GM19023 (cell line): ENCODE data around the gene CDH6.

ENCODE experiments used
- ATAC-seq: cut with Tn5 transposase; IDR thresholded peaks from one replicate; pipeline ENCODE4 v1.9.1; 2021; ENCODE audit warnings: mild to moderate bottlenecking, moderate library complexity; ENCODE audit not compliant: unreplicated experiment

The CDH6 gene

DNA sequence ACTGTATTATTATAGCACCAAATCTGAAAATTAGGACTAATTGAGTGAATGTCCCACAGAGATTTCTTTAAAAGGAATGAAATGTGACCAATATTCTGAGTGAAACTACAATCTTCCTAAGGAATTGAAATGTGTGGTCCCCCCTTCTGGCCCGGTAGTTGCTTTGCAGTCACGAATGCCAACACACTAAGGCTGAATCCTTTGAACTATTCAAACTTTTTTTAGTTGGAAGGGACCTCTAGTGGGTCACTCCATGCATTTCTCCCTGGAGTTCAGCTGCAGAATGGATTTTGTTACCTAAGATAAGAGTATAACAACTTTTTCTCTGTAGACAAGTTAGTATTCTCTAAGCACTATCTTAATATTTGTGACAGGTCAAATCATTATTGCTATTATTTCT is 2.8 kb downstream of the CDH6 start:
- ATAC-seq = no peak

DNA sequence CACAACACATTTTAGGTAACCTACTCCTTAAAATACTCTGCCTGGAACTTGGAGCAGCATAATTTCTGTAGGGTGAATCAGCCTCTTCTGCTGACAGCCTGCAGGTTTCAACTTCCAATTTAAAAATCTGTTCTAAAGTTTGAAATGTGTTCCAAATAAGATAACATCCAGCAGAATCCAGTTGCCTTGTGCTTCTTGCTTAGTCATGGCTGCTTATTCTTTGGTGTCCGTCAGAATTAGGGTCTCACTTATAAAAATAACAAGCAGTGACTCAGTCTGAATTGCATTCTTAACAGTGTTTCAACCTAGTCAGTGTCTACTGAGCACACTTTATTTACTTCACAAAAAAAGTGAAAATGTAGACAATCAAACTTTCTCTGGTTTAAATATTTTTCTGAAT is 3.7 kb downstream of the CDH6 start:
- ATAC-seq = no peak

DNA sequence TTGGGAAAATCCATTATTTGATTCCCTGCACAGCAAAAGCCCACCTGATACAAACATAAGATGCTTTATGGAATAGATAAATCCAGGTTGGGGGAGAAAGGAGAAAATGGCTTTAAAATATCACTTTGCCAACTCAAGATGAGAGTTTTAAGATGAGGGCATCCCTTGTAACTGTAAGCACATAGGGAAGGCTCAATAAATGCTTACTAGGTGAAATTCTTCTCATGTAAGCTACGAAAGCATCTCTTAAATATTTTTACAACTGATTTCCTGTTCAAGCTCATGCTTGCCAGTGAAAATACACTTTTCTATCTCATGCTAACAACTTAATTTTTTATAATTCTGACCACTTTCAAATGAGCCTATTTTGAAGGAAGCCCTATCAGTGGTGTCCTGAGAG is 11.5 kb downstream of the CDH6 start:
- no peak for ATAC-seq

DNA sequence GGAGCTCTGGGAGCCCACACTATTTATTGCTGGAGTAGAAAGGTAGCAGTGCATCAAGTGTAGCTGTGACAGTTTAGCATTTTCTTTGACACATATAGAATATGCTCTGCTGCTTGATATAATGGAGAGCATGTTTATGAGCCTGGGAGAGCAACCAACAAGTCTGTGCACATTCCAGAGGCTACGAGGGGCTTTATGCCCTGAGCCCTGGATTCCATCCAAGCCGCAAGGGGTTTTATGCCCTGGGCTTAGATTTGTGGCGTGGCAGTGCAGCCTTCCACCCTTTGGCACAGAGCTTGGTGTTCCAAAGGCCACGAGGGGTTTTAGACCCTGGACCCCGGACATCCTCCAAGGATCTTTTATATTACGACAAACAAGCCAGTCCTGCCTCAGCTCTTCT is 14.6 kb downstream of the CDH6 start:
- ATAC-seq = no peak

DNA sequence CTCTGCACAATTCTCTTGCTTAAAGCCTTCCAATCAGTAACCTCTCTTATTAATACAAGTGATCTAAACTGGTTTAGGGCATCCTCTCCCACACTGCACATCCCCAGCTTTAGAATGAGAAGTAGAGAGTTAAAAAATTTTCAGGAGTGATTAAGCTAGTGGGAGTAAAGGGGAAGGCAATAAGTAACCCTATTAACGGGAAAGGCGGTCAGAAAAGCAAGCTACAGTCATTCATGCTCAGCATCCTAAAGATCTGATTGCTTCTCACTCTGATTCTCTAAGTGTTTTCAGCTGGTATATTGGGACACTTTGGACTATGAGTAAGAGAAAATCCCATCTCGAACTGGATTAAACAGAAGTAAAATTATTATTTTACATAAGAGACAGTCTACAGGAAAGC is 15.8 kb downstream of the CDH6 start:
- no peak for ATAC-seq

DNA sequence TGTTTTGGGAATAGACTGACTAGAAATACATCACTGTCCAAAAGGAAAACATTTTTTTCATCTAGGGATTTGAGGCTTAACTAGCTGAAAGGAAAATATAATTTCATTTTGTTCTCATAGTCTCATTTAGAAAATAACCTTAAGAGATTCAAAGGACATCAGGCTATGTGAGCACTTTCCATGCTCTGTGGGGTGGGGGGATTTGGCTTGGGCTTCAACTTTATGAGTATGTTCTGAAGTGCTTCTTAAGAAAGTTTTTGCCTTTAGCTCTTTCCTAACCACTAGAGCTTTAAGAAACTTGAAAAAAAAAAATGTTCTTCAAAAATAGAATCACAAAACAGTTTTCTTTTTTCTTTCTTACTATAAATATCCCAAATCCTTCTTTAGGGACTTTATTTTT is 17.6 kb downstream of the CDH6 start:
- ATAC-seq = no peak

DNA sequence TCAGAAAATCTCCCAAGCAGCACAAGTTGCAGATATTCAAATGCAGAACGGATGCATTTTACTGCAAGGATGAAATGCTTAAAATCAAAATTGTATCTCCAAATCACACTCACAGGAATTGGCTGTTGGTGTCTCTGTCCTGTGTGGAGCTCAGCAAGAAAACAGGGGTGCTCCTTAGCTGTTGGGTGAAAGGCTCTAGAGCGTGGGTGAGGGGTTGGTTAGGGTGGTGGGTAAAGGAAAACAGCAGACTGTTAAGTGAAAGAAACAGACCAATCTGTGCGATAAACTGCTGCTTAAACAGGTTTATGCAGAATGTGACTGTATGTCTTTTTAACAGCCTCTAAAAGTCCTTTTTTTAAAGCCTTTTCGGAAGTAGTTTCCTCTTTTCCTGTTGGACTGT is 19.8 kb downstream of the CDH6 start:
- no peak for ATAC-seq

DNA sequence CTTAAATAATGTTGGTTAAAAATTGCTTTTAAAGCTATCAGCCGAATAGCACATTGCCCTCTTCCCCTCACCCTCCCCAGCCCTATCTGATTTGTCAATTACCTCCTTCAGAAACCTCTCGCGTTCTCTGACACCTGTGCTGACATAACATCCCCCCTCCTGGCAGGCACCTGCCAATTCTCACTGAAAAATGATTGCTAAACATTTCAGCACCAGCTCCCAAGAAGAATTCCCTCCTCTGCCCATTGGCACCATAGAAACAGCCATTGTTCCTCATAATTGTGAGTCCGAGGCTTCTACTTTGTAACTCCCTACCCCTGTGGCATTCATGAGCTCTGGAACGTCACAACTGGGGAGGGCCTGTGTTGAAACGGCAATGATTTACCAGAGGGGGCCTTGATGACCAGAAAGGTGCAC is 20.2 kb downstream of the CDH6 start:
- ATAC-seq = no peak

DNA sequence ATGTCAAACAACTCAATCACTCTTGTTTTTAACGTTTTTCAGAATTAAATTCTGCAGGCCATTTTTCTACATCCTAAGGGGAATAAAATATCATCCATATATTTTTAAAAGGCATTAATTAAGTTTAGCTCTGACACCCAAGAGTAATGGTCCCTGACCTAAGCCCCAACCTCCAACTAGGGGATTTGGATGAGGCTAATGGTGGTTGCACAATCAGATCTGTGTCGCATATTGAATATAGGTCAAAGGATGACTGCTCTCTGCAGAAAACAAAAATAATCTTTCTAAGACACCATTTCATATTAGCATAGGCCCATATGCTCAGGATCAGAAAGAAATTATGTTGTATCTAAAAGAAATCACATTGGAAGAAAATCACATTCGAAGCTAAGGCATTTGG is 20.7 kb downstream of the CDH6 start:
- no peak for ATAC-seq

DNA sequence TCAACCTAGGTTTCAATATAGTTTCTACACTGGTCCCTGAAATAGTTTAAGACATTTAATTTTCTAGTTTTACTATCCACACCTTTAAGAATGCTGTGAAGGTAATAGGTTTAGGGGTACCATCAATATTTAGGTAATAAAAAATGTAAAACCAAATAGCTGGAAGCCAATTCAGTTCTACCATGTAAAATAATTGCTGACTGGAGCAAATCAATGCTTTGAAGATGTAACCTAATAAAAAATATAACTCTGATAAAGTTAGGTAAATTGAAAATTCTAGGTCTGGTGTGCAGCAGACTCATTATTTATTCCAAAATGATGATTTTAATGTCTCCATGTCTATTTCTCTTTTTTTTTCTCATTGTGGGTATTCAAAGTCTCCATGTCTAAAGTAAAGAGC is 21.8 kb downstream of the CDH6 start:
- no peak for ATAC-seq

DNA sequence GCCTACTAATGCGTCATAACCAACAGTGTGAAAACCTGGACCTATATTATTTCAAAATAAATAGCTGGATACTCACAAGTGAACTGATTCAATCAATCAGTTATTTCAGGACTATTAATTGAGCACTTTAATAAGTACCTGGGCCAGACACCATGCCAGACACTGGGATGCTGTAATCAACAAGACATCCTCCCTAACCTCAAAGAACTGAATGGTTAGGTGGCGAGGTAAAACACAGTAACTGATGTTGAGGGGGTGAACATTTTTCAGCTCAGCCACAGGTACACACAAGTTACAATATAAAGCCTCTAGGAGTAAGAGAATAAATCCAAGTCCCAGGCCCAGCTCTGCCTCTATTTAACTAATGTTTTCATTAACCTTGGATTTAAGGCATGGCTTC is 24.0 kb downstream of the CDH6 start:
- ATAC-seq = no peak

DNA sequence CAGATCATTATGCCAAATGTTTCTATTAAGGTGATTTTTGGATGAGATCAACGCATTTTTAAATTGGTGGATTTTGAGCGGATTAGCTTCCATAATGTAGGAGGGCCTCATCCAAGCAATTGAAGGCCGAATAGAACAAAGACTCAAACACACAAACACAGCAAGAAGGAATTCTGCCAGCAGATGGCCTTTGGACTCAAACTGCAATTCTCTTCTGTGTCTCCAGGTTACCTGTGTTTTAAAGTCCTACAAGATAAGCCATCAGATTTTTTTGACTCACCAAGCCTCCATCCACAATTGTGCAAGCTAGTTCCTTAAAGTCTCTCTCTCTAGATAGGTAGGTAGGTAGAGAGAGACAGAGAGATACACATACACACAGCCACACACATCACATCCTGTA is 25.5 kb downstream of the CDH6 start:
- ATAC-seq = no peak

DNA sequence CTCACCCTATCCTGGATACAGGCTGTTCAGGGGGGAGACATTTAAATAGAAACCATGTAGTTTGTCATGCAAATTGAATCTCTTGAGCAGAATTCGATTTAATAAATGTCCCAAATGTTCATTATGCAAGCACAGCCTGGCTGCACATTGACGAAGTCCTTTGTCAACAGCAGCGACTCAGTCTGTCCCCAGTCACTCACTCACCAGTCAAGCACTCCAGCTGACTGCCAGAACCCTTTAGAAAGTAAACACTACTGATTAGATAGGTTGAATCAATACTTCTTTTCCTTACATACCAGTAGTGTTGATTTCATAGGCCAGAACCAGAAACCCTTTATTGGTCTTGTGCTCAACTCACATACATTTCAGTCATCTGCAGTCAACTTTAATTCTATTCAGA is 27.5 kb downstream of the CDH6 start:
- no peak for ATAC-seq

DNA sequence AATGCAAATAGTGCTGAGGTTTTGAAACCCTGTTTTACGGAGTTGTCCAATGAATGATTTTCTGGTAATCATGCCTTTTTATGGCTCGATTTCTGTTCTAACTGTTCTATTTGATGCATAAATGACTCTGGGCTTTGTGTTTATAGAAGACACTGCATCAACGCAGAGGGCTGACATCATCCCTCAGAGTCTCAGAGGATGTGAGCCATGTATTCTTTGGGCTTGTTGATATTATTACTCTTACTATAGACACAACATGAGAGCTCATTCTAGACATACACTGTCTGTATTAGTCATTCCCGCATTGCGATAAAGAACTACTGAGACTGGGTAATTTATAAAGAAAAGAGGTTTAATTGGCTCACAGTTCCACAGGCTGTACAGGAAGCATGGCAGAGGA is 31.6 kb downstream of the CDH6 start:
- ATAC-seq = no peak

DNA sequence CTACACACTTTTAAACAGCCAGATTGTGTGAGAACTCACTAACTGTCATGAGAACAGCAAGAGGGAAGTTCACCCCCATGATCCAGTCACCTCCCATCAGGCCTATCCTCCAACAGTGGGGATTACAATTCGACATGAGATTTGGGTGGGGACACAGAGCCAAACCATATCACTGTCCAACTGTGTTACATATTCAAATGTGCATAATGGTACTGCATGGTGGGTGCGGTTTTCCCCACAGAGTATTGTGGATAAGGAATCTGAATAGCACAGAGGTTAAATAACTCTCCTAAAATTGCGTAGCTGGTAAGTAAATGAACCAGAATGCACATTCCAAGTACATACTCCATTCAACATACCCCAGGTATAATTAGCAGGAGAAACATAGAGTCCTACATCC is 32.1 kb downstream of the CDH6 start:
- no peak for ATAC-seq

DNA sequence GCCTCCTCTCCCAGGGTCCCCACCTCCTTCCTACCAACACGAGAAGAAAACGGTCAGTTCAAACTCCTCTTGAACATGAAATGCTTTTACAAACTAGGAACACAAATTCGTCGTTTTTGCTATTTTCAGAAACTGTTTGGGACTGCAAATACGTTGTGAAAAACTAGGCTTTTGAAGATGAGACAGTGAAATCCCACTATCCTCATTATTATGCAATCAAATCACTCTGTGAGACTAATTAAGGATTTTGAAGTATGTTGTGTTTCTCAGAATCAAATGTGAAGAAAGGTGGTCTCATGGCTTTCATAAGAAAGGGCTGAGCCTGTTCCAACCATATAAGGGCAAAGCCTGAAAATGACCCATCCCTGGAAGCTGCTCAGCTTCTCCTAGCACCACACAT is 33.2 kb downstream of the CDH6 start:
- ATAC-seq = no peak

DNA sequence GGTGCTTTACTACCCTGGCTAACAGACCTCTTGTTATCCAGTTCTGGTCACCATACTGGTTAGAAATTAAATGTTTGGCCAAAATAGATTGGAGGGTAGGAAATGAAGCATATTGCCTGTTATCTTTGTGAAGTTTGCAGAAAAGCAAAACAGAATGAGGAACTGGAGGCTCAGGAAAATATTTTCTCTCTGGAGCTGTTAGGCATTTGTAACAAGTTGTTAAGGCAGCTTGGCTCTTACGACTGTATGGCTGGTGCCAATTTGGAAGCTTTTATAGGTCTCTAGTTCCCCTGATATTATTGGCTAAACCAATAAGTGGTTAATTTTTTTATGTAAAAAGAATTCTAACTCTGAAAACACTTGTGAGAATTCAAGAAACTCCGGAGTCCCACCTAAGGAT is 35.8 kb downstream of the CDH6 start:
- no peak for ATAC-seq

DNA sequence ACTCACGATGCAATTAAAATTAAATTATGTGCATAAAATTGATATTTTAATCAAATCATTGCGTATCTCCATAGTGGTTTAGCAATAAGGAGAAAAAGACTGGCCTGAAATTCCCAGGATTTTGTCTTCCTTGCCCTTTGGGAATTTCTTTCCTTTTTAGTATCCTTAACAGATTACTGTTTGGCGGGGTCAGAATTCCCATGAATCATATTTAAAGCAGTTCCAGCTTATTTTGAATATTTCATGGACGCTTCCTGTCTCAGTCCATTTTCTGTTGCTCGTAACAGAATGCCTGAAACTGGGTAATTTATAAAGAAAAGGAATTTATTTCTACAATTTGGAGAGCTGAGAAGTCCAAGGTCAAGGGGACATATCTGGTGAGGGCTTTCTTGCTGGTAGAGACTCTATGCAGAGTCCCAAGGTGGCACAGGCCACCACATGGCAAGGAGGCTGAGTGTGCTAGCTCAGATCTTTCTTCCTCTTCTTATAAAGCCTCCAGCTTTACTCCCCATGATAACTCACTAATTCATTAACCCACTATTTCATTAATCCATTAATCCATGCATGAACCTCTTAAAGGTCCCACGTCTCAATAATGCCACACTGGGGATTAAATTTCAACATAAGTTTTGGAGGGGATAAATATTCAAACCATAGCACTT is 37.8 kb downstream of the CDH6 start:
- ATAC-seq = no peak

DNA sequence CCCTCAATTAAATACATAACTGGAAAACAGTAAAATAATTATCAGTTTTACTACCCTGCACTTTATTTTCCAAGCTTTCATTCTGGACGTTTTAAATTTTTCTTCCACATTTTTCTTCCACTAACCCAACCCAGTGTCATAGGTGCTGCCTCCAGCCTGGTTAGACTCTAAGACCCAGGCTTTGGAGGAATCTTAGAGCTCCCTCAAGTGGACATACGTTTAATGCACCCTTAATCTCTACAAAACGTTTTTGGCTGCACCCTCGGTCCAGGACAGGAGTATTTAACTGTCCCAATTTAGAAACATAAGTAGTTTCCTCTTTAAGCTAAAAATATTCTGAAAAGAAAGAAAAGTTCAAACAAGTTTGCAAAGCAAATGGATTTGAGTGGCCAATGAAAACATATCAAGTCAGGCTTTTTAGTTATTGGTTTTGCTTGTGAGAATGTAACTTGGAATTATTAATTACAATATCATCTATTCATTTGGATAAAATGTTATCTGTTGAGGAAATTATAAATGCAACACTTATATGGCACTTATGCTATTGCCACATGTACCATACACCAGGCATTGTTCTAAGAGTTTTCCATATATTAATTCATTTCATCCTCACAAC is 38.9 kb downstream of the CDH6 start:
- ATAC-seq = no peak

DNA sequence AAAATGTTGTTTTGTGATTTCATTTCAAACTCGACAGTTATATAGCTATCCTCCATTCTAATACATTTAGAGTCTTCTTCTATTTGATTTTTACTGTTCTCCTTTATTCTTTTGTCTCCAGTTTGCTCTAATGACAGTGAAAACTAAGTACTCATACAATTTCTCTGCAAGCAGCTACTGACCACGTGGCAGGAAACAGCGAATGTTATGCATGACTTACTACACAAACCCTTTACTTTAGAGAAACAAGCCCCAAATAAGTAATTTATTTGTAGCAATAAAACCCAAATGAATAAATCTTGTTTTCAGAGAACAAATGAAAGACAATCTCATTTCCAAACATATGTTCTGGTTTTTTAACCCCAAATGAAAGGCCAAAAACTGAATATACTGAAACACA is 41.9 kb downstream of the CDH6 start:
- ATAC-seq = no peak

DNA sequence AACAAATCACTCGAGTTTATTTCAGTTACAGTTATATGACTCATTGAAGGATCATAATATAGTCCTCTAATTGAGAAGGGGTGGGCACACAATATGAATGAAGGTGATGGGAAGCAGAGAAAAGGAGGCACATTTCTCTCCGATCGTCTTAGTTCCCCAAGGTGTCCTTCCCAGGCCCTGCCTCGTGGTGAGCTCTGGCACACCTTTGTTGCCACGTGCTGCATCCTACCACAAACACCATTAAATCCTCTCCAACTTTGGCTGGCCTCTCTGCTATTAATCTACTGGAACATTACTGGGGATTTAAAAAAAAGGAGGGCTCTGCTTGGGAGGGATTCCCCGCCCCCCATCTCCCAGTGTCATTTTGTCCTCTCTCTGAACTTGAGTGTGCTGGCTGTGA is 42.9 kb downstream of the CDH6 start:
- ATAC-seq = no peak

DNA sequence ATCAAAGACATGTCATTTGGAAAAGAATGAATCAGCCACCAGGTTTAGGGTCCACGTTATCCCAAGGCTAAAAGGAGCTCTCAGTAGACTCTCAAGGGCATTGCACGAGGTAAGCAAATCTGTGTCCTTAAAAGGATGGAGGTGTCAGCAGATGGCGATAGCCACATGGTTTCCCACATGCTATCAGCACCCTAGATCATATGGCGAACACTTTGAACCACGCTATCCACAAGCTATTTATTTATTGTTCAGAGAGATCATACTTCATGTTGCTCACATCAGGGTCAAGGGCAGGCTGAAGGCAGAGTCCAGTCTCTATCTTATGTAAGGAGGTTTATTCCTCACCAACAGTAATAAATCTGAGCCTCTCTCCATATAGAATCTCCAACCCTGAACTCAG is 43.7 kb downstream of the CDH6 start:
- no peak for ATAC-seq

DNA sequence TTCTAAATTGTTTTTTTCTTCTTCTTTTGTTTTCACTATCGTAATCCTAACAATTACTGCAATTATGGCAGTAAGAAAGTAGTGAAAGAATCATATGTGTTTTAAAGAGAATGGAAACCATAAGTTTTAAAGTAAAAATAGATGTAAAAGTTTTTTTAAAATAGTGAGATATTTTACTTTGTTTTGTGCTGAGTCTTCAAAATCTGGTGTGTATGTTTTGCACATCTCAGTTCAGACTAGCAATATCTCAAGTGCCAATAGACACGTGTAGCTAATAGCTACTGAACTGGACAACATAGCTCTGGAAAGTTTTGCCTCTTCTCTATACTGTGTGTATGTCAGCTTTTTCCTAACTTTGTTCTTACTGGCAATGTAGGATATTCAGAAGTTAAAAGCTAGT is 45.0 kb downstream of the CDH6 start:
- ATAC-seq = no peak
